Natural killer cell (primary cell): ENCODE results near the gene UBR4. TPM values are rescaled to one million over a fixed set of nuclear protein-coding genes. Genes with fewer than 3 reads are reported as not detected.

Source experiments
- ATAC-seq, 3 donors: fragments of 150-1000 bp in 2 of 3; fragments of 200-7000 bp in 1 of 3; cut with Tn5 transposase; 1 replicate in 1 of 3; 2 replicates in 2 of 3; pipeline ENCODE4 v1.10.0; 2021; ENCODE audit warnings: mild to moderate bottlenecking in 2 of 3, moderate library complexity in 2 of 3
- DNase-seq, 2 donors: peaks; one replicate each; pipeline versions ENCODE4 v3.0.0 to v3.0.0-alpha.2; 2013 to 2021; ENCODE audit warnings: mixed read lengths in 1 of 2
- H3K27ac ChIP-seq: one replicate; pipeline ENCODE4 v1.5.1; 2013; ENCODE audit warnings: mild to moderate bottlenecking, low read length
- H3K27me3 ChIP-seq: one replicate; pipeline ENCODE4 v1.6.1; 2013; ENCODE audit warnings: low read length; ENCODE audit not compliant: control insufficient read depth, insufficient read depth
- H3K36me3 ChIP-seq: one replicate; pipeline ENCODE4 v1.6.1; 2013; ENCODE audit warnings: low read length; ENCODE audit not compliant: control insufficient read depth, insufficient read depth
- H3K4me1 ChIP-seq: one replicate; pipeline ENCODE4 v1.6.1; 2013; ENCODE audit warnings: low read length; ENCODE audit not compliant: control insufficient read depth, insufficient read depth
- H3K4me3 ChIP-seq: one replicate; pipeline ENCODE4 v1.5.1; 2013; ENCODE audit warnings: low read length
- H3K9me3 ChIP-seq: one replicate; pipeline ENCODE4 v1.6.1; 2013; ENCODE audit warnings: low read length; ENCODE audit not compliant: control insufficient read depth, insufficient read depth
- H3K27ac Mint-ChIP-seq, 2 donors: one replicate each; pipeline ENCODE4 v1.8.0; 2022; ENCODE audit warnings: mild to moderate bottlenecking in 2 of 2, mixed read lengths in 2 of 2, moderate library complexity in 1 of 2
- H3K27me3 Mint-ChIP-seq, 2 donors: one replicate each; pipeline ENCODE4 v1.8.0; 2022; ENCODE audit warnings: low read depth in 2 of 2, mixed read lengths in 2 of 2
- H3K36me3 Mint-ChIP-seq: one replicate; pipeline ENCODE4 v1.8.0; 2022; ENCODE audit warnings: mixed read lengths
- H3K4me1 Mint-ChIP-seq, 2 donors: one replicate each; pipeline ENCODE4 v1.8.0; 2022; ENCODE audit warnings: mixed read lengths in 2 of 2
- H3K4me3 Mint-ChIP-seq: one replicate; pipeline ENCODE4 v1.8.0; 2022; ENCODE audit warnings: mild to moderate bottlenecking, moderate library complexity, mixed read lengths
- H3K9me3 Mint-ChIP-seq, 2 donors: one replicate each; pipeline ENCODE4 v1.8.0; 2022; ENCODE audit warnings: mixed read lengths in 2 of 2
- CTCF ChIP-seq: fragments of 200-600 bp; IDR thresholded peaks from one replicate; pipeline ENCODE4 v1.8.0; 2022; ENCODE audit warnings: antibody characterized with exemption
- WGBS: methylation state at CpG from one replicate; pipeline ENCODE4 v1.1.7; 2013; ENCODE audit warnings: missing lambda C conversion rate; ENCODE audit not compliant: insufficient coverage; 5-methylcytosine and 5-hydroxymethylcytosine counted together
- intact Hi-C: fragments of 100-400 bp; cut with micrococcal nuclease; formaldehyde crosslinking; loops from one replicate; pipeline ENCODE4 v1.14.2; 2022
- total RNA-seq, 4 donors: library from RNA; stranded (reverse); fragments of 120-200 nt in 1 of 4; gene quantifications; one replicate each; pipeline versions ENCODE4 v1.2.3 to v1.2.4, GENCODE V29; 2013 to 2022

Gene UBR4
- total RNA-seq, 3 donors from 2014 or later (not counting 1 experiment from before 2014, with no cell fraction given): 139 to 178 (median 158) TPM

- Histone ChIP-seq H3K4me1 (peaks cover 23% of the 10 kb centered on the region), H3K27me3 (no peaks in the 10 kb centered on the region), H3K4me3 (no peak overlapping the region), H3K36me3 (peaks cover 26% of the 10 kb centered on the region), H3K9me3 (no peaks in the 10 kb centered on the region), H3K27ac (no peak overlapping the region)
- Mint-ChIP-seq H3K9me3 (no peaks in the 10 kb centered on the region), H3K27ac (no peak overlapping the region), H3K36me3 (peaks cover 18% of the 10 kb centered on the region), H3K27me3 (no peaks in the 10 kb centered on the region), H3K4me1 (peaks cover 16 to 17% of the 10 kb centered on the region in 2 donors), H3K4me3 (no peak overlapping the region)
- DNase-seq: no peak
- ATAC-seq: no peak
- intact Hi-C loops: no loop called here
- WGBS: 83% methylated on average over 17 of the region's 17 CpGs
- no peak for TF ChIP-seq CTCF
Measured at GRCh38 chr1:19070891-19071621, 139.0 kb downstream of the UBR4 start.

- Histone ChIP-seq H3K27ac (no peak overlapping the region), H3K4me1 (peaks cover 21% of the 10 kb centered on the region), H3K4me3 (no peak overlapping the region), H3K9me3 (no peaks in the 10 kb centered on the region), H3K27me3 (no peaks in the 10 kb centered on the region), H3K36me3 (peaks cover 20% of the 10 kb centered on the region)
- Mint-ChIP-seq H3K36me3 (peaks cover 9% of the 10 kb centered on the region), H3K4me1 (peaks cover 11 to 14% of the 10 kb centered on the region in 2 donors), H3K9me3 (no peaks in the 10 kb centered on the region), H3K4me3 (no peak overlapping the region), H3K27ac (no peak overlapping the region), H3K27me3 (no peaks in the 10 kb centered on the region)
- TF ChIP-seq CTCF: no peak
- WGBS: 82% methylated on average over 9 of the region's 9 CpGs
- intact Hi-C loops: no loop called here
- DNase-seq (no peak), ATAC-seq (no peak)
Measured at GRCh38 chr1:19070197-19070651, 139.8 kb downstream of the UBR4 start.

DNA sequence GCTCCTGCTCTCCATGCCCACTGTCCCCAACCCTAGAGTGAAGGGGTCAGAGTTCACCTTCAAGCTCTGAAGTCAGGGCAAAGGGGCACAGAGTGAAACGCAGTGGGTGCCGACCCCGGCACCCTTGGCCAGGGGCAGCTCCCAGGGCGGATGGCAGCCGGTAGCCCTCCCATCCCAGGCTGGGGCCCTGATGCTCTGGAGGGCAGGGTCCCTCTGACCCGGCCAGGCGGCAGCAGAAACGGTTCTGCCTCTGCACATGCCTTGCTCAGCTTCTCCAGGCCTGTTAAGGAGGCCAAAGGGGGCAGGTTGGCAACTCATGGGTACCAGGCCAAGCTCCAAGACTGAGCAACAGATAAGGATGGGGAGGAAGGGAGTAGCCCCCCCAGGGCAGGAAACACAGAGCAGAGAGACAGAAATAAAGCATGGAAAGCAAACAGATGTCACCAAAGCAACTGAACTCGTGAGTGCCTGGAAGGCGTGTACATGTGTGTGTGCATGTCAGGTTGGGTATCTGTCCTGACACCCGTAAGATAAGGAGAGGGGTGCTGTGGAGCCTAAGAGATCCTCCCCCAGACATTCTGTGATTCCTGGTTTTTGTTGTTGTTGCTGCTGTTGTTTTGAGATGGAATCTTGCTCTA, 141.3 kb downstream of the UBR4 start:
- ATAC-seq (no peak), DNase-seq (no peak)
- H3K36me3 Mint-ChIP-seq: no peaks in the 10 kb centered on the region
- WGBS: 86% methylated on average over 11 of the region's 11 CpGs
- Histone ChIP-seq H3K4me1 (peaks cover 6% of the 10 kb centered on the region), H3K9me3 (no peaks in the 10 kb centered on the region), H3K27ac (no peak overlapping the region), H3K36me3 (peaks cover 9% of the 10 kb centered on the region), H3K27me3 (no peaks in the 10 kb centered on the region), H3K4me3 (no peak overlapping the region)
- TF ChIP-seq CTCF: no peak
- no peaks in the 10 kb centered on the region for H3K9me3 Mint-ChIP-seq
- H3K4me1 Mint-ChIP-seq: peaks cover 0 to 4% of the 10 kb centered on the region in 2 donors
- H3K27ac Mint-ChIP-seq: no peak overlapping the region
- intact Hi-C loops: no loop called here
- no peak overlapping the region for H3K4me3 Mint-ChIP-seq
- H3K27me3 Mint-ChIP-seq: no peaks in the 10 kb centered on the region
